Ishikawa (cell line): ENCODE data around the gene KLHL35.

Experiments used
- CEBPB ChIP-seq: IDR thresholded peaks from 2 replicates; pipeline ENCODE4 v1.6.1; 2012
- CREB1 ChIP-seq: IDR thresholded peaks from 2 replicates; pipeline ENCODE4 v1.6.1; 2012; ENCODE audit warnings: low read depth
- EGR1 ChIP-seq: IDR thresholded peaks from 2 replicates; pipeline ENCODE4 v1.6.1; 2012
- EP300 ChIP-seq: IDR thresholded peaks from 2 replicates; pipeline ENCODE4 v1.6.1; 2012; ENCODE audit warnings: borderline replicate concordance
- FOXM1 ChIP-seq: IDR thresholded peaks from 2 replicates; pipeline ENCODE4 v1.6.1; 2012; ENCODE audit warnings: low read depth, borderline replicate concordance
- MAX ChIP-seq: IDR thresholded peaks from 2 replicates; pipeline ENCODE4 v1.6.1; 2012
- NFIC ChIP-seq: IDR thresholded peaks from 2 replicates; pipeline ENCODE4 v1.6.1; 2012
- RAD21 ChIP-seq: IDR thresholded peaks from 2 replicates; pipeline ENCODE4 v1.6.1; 2012; ENCODE audit warnings: low read depth
- REST ChIP-seq: IDR thresholded peaks from 2 replicates; pipeline ENCODE4 v1.6.1; 2012; ENCODE audit warnings: low read depth, mild to moderate bottlenecking
- TAF1 ChIP-seq: IDR thresholded peaks from 2 replicates; pipeline ENCODE4 v1.6.1; 2012; ENCODE audit warnings: low read depth, mild to moderate bottlenecking
- TCF12 ChIP-seq: IDR thresholded peaks from 2 replicates; pipeline ENCODE4 v1.6.1; 2012; ENCODE audit warnings: low read depth
- TEAD4 ChIP-seq: IDR thresholded peaks from 2 replicates; pipeline ENCODE4 v1.6.1; 2012
- USF1 ChIP-seq: IDR thresholded peaks from 2 replicates; pipeline ENCODE4 v1.6.1; 2012
- YY1 ChIP-seq: IDR thresholded peaks from 2 replicates; pipeline ENCODE4 v1.6.1; 2012; ENCODE audit warnings: low read depth
- ZBTB7A ChIP-seq: IDR thresholded peaks from 2 replicates; pipeline ENCODE4 v1.6.1; 2012; ENCODE audit warnings: low read depth

The KLHL35 gene

GRCh38 chr11:75431533-75432525 lies 1.2 kb downstream of the KLHL35 start:
- TF ChIP-seq CREB1 (no peak), RAD21 (no peak), USF1 (no peak), FOXM1 (no peak), YY1 (no peak), TAF1 (no peak), NFIC (no peak), TEAD4 (no peak), EGR1 (no peak), CEBPB (no peak), EP300 (no peak), TCF12 (no peak), MAX (no peak), REST (no peak), ZBTB7A (no peak)

- no peak for TF ChIP-seq USF1
- TF ChIP-seq NFIC, result no peak
- TF ChIP-seq RAD21, result no peak
- no peak for TF ChIP-seq YY1
- TF ChIP-seq CREB1, result no peak
- no peak for TF ChIP-seq TEAD4
- TF ChIP-seq TAF1, result no peak
- TF ChIP-seq EP300, result no peak
- no peak for TF ChIP-seq FOXM1
- TF ChIP-seq EGR1, result no peak
- no peak for TF ChIP-seq TCF12
- TF ChIP-seq CEBPB, result no peak
- no peak for TF ChIP-seq MAX
- TF ChIP-seq ZBTB7A, result no peak; the same call in 1 of the 2 replicates
- no peak for TF ChIP-seq REST
Observed at GRCh38 chr11:75430714-75431532, 2.1 kb downstream of the KLHL35 start.

GRCh38 chr11:75429902-75430713 lies 2.9 kb downstream of the KLHL35 start:
- peak; percentile 86 for TF ChIP-seq MAX
- TF ChIP-seq EGR1, result no peak
- TF ChIP-seq TAF1, result no peak
- TF ChIP-seq TEAD4, result peak; percentile 9; the same call in 1 of the 2 replicates
- TF ChIP-seq CEBPB, result no peak
- peak; percentile 74 for TF ChIP-seq REST
- TF ChIP-seq YY1, result no peak
- TF ChIP-seq CREB1, result no peak
- TF ChIP-seq RAD21, result no peak
- peak; percentile 18; the same call in 1 of the 2 replicates for TF ChIP-seq USF1
- no peak for TF ChIP-seq TCF12
- TF ChIP-seq ZBTB7A, result no peak
